Neural crest cell (in vitro differentiated cells): ENCODE data around the gene SIGLEC9. TPM values are rescaled to one million over a fixed set of nuclear protein-coding genes. Genes with fewer than 3 reads are reported as not detected.

Source experiments
- DNase-seq: peaks from one replicate; pipeline ENCODE4 v3.0.0; 2021; ENCODE audit warnings: low read depth, mixed read lengths, low spot score
- H3K27ac Mint-ChIP-seq: one replicate; pipeline ENCODE4 v1.8.0; 2021; ENCODE audit warnings: mild to moderate bottlenecking, mixed read lengths; ENCODE audit not compliant: unreplicated experiment
- H3K27me3 Mint-ChIP-seq: 2 replicates; pipeline ENCODE4 v1.8.0; 2021; ENCODE audit warnings: low read depth, mild to moderate bottlenecking, mixed read lengths
- H3K36me3 Mint-ChIP-seq: 2 replicates; pipeline ENCODE4 v1.8.0; 2021; ENCODE audit warnings: low read depth, mild to moderate bottlenecking, mixed read lengths
- H3K4me1 Mint-ChIP-seq: 2 replicates; pipeline ENCODE4 v1.8.0; 2021; ENCODE audit warnings: mixed read lengths
- H3K4me3 Mint-ChIP-seq: one replicate; pipeline ENCODE4 v1.8.0; 2021; ENCODE audit warnings: mild to moderate bottlenecking, mixed read lengths
- H3K9me3 Mint-ChIP-seq: 2 replicates; pipeline ENCODE4 v1.8.0; 2021; ENCODE audit warnings: mixed read lengths
- total RNA-seq: library from RNA; stranded (reverse); gene quantifications from 2 replicates; pipeline ENCODE4 v1.2.1, GENCODE V29; 2021
- TF ChIP-seq, protein P1 (sequence below): fragments of 200-600 bp; sonication (generic); conservative IDR thresholded peaks from 2 replicates; pipeline ENCODE4 v1.5.0; 2021; ENCODE audit warnings: antibody characterized with exemption, mild to moderate bottlenecking

SIGLEC9 gene
- total RNA-seq, 1 donor from 2014 or later: not detected

DNA sequence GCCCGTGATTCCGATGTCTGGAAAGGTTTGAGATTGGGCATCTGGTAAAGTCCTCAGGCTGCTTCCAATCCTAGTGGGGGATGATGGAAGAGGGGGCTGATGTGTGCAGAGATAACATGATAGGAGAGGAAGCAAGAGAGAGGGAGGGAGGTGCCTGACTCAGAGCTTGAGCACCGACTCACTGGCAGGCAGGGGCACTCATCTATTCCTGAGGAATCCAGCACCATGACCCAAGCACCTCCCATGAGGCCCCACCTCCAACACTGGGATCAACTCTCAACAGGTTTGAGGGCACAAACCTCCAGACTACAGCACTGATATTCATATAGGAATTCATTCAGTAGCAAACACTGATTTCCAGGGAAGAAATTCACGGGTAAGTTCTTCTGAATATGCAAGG, 5.6 kb upstream of the SIGLEC9 start:
- Mint-ChIP-seq H3K27me3 (peaks cover 51% of the 10 kb centered on the region), H3K36me3 (no peaks in the 10 kb centered on the region), H3K27ac (no peak overlapping the region), H3K4me1 (no peaks in the 10 kb centered on the region), H3K4me3 (no peak overlapping the region), H3K9me3 (no peaks in the 10 kb centered on the region)
- DNase-seq: no peak
- TF ChIP-seq, protein P1, sequence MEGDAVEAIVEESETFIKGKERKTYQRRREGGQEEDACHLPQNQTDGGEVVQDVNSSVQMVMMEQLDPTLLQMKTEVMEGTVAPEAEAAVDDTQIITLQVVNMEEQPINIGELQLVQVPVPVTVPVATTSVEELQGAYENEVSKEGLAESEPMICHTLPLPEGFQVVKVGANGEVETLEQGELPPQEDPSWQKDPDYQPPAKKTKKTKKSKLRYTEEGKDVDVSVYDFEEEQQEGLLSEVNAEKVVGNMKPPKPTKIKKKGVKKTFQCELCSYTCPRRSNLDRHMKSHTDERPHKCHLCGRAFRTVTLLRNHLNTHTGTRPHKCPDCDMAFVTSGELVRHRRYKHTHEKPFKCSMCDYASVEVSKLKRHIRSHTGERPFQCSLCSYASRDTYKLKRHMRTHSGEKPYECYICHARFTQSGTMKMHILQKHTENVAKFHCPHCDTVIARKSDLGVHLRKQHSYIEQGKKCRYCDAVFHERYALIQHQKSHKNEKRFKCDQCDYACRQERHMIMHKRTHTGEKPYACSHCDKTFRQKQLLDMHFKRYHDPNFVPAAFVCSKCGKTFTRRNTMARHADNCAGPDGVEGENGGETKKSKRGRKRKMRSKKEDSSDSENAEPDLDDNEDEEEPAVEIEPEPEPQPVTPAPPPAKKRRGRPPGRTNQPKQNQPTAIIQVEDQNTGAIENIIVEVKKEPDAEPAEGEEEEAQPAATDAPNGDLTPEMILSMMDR: no peak

DNA sequence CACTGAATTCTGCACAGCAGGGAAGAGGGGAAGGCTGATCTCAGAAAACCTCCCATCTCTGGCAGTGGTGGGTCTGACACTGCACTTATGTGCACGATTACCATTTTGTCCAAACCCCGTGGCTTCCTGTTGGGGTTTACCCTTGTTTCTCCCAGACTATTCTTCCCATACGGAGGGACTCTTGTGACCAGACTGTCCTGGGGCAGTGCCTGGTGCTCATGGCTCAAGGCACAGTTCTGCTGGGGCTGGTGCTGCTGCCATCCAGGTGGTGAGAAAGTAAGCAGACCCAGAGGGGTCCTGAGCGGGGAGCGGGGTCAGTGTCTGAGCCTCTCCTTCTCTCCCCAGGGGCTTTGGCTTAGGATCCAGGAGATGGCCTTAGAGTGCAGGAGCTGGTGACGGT, 5.1 kb upstream of the SIGLEC9 start:
- H3K36me3 Mint-ChIP-seq: no peaks in the 10 kb centered on the region
- no peak overlapping the region for H3K27ac Mint-ChIP-seq
- H3K4me3 Mint-ChIP-seq: no peak overlapping the region
- H3K9me3 Mint-ChIP-seq: no peaks in the 10 kb centered on the region
- TF ChIP-seq, protein P1: no peak
- peaks cover 51% of the 10 kb centered on the region for H3K27me3 Mint-ChIP-seq
- no peak for DNase-seq
- no peaks in the 10 kb centered on the region for H3K4me1 Mint-ChIP-seq

DNA sequence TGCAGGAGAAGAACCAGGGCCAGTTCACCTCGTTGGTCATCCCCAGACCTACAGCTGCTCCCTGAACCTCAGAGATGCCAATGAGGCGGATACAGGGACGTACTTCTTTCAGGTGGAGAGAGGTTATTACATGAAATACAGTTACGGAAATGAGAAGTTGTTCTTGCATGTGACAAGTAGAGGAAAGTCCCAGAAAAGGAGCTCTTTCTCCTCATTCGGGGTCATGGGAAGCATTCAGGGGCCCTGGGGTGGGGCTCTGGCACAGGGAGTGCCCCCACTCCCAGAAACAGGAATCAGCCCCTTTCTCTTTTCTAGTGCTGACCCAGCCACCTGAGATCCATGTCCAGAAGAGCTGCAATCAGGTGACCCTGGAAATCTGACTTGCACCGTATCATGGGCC, 4.5 kb upstream of the SIGLEC9 start:
- no peak for DNase-seq
- Mint-ChIP-seq H3K9me3 (no peaks in the 10 kb centered on the region), H3K27me3 (peaks cover 47% of the 10 kb centered on the region), H3K4me1 (no peaks in the 10 kb centered on the region), H3K27ac (no peak overlapping the region), H3K4me3 (no peak overlapping the region), H3K36me3 (no peaks in the 10 kb centered on the region)
- TF ChIP-seq, protein P1: no peak

DNA sequence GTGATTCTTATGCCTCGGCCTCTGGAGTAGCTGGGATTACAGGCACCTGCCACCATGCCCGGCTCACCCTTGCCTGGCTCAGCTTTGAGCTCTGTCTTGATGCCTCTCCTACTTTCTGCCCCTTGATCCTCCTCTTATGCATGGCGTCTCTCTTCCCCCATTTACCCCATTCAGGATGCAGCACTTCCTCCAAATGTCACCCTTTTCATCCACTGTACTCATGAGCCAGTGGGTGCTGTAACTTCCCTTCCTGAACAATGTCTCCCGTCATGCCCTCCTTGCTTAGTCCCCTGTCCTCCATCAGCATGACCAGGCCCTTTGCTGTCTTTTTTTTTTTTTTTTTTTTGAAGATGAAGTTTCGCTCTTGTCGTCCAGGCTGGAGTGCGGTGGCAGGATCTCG, 3.4 kb upstream of the SIGLEC9 start:
- no peak overlapping the region for H3K4me3 Mint-ChIP-seq
- H3K9me3 Mint-ChIP-seq: no peaks in the 10 kb centered on the region
- TF ChIP-seq, protein P1: no peak
- no peaks in the 10 kb centered on the region for H3K4me1 Mint-ChIP-seq
- H3K27me3 Mint-ChIP-seq: peaks cover 37% of the 10 kb centered on the region
- no peak for DNase-seq
- H3K36me3 Mint-ChIP-seq: no peaks in the 10 kb centered on the region
- H3K27ac Mint-ChIP-seq: no peak overlapping the region

DNA sequence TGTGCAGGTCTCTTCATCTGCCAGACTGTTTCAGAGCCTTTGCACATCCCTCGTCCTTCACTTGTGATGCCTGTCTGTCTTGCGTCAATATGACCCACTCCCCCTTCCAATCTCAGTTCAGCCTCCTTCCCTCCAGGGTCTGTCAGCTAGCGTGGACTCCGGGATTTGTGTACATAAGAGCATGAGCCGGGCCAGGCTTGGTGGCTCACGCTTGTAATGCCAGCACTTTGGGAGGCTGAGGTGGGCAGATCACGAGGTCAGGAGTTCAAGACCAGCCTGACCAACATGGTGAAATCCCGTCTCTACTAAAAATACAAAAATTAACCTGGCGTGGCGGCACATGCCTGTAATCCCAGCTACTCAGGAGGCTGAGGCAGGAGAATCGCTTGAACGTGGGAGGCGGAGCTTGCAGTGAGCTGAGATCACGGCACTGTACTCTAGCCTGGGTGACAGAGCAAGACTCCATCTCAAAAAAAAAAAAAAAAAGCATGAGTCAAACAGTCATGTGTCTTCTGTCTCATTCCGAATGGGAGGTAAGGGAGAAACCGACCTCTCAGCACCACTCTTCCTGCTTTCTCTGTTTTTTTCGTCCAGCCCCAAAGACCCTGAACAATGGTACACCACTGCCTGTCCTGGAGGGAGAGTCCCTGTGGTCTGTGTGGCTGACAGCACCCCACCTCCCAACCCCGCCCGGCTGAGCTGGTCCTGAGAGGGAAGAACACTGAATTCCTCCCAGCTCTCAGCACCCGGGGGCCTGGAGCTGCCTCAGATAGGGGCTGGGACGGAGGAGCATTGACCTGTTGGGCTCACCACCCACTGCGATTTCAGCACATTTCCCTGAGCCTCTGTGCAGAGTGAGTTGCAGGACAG, 2.4 kb upstream of the SIGLEC9 start:
- Mint-ChIP-seq H3K36me3 (no peaks in the 10 kb centered on the region), H3K9me3 (no peaks in the 10 kb centered on the region), H3K4me1 (no peaks in the 10 kb centered on the region), H3K4me3 (no peak overlapping the region), H3K27me3 (peaks cover 31% of the 10 kb centered on the region), H3K27ac (no peak overlapping the region)
- TF ChIP-seq, protein P1: no peak
- DNase-seq: no peak
